Measurements from ENCODE around the gene MT1F. TPM values are rescaled to one million over a fixed set of nuclear protein-coding genes. Genes with fewer than 3 reads are reported as not detected.

MT1F gene
- total and polyA plus RNA-seq, 2 donors from 2014 or later, result 53.3 to 312 TPM

DNA sequence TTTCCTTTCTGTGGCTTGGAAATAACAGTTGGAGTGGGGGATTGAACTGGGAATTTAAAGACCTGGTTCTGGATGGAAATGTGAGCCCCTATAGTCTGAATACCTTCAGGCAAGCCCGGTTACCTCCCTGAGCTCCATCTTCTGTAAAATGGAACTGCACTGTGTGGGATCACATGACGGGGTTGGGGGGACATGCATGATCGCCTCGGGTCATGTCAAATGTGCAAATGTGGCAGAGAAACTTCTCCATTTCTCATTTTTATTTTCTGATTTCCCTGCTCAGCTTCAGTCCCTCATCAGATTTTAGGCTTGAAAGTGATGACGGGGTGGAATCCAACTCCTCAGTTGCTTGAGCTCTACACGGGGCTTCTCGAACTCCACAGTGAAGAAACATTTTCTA is 4.5 kb upstream of the MT1F start:
- Histone ChIP-seq H3K27me3 (ENCODE audit: control insufficient read depth, insufficient read depth, low read length) (peaks cover 2% of the 10 kb centered on the region), H3K4me3 (ENCODE audit: low read length in 3 of 3) (no peak overlapping the region), H3K27ac (ENCODE audit: low read depth in 2 of 2, low read length in 2 of 2) (no peak overlapping the region), H3K36me3 (ENCODE audit: control insufficient read depth in 2 of 3, insufficient read depth in 3 of 3, low read length in 3 of 3) (no peaks in the 10 kb centered on the region), H3K9ac (ENCODE audit: low read length in 3 of 3) (no peak overlapping the region), H3K9me3 (ENCODE audit: control insufficient read depth in 2 of 3, insufficient read depth in 1 of 3, low read length in 3 of 3) (no peaks in the 10 kb centered on the region), H3K4me1 (ENCODE audit: control insufficient read depth in 2 of 3, insufficient read depth in 2 of 3, low read depth in 1 of 3, low read length in 3 of 3) (peaks cover 0 to 3% (median under 1%) of the 10 kb centered on the region in 3 donors)
- DNase-seq (no peak), FAIRE-seq (no peak)
- intact Hi-C loops (cut with DNase I), result no loop called here
- TF ChIP-seq, protein P1, sequence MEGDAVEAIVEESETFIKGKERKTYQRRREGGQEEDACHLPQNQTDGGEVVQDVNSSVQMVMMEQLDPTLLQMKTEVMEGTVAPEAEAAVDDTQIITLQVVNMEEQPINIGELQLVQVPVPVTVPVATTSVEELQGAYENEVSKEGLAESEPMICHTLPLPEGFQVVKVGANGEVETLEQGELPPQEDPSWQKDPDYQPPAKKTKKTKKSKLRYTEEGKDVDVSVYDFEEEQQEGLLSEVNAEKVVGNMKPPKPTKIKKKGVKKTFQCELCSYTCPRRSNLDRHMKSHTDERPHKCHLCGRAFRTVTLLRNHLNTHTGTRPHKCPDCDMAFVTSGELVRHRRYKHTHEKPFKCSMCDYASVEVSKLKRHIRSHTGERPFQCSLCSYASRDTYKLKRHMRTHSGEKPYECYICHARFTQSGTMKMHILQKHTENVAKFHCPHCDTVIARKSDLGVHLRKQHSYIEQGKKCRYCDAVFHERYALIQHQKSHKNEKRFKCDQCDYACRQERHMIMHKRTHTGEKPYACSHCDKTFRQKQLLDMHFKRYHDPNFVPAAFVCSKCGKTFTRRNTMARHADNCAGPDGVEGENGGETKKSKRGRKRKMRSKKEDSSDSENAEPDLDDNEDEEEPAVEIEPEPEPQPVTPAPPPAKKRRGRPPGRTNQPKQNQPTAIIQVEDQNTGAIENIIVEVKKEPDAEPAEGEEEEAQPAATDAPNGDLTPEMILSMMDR (IDR thresholded peaks at IDR 0.05; ENCODE audit: borderline replicate concordance, extremely low read depth, insufficient read depth), result no peak

DNA sequence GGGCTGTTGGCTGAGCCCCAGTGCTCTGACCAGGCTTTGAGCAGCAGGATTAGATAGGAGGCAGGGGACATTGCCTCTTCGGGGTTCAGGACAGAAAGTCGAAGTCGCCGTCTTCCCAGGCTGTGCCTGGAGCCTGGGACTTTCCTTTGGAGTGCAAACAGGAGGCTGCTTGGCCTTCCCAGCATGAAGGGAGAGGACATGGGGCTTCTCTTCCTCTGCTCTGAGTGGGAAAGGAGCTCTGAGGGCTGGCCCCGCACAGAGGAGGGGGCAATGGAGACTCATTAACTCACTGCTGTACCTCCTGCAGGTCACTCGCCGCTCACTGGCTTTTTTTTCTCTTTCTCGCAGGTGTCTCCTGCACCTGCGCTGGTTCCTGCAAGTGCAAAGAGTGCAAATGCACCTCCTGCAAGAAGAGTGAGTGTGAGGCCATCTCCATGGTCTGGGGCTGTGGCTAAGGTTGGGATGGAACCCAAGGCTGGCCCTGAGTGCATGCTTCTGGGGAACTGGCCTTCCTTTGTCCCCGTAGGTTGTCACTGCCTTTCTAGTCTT is 642 bp downstream of the MT1F start:
- FAIRE-seq (no peak), DNase-seq (peak in 2 of 5 donors; percentile 52 to 89)
- TF ChIP-seq, protein P1 (IDR thresholded peaks at IDR 0.05; ENCODE audit: borderline replicate concordance, extremely low read depth, insufficient read depth), result no peak
- H3K4me3 ChIP-seq (ENCODE audit: low read length in 3 of 3), result peak overlapping the region; percentile 33 to 97 (median 87)
- H3K27me3 ChIP-seq (ENCODE audit: control insufficient read depth, insufficient read depth, low read length), result peaks cover 20% of the 10 kb centered on the region
- intact Hi-C loops (cut with DNase I), result no loop called here
- peak overlapping the region; percentile 6 to 66 (median 64) for H3K9ac ChIP-seq (ENCODE audit: low read length in 3 of 3)
- peaks cover 0 to 9% (median 5%) of the 10 kb centered on the region in 3 donors for H3K4me1 ChIP-seq (ENCODE audit: control insufficient read depth in 2 of 3, insufficient read depth in 2 of 3, low read depth in 1 of 3, low read length in 3 of 3)
- peak overlapping the region; percentile 40 to 47 for H3K27ac ChIP-seq (ENCODE audit: low read depth in 2 of 2, low read length in 2 of 2)
- no peaks in the 10 kb centered on the region for H3K9me3 ChIP-seq (ENCODE audit: control insufficient read depth in 2 of 3, insufficient read depth in 1 of 3, low read length in 3 of 3)
- H3K36me3 ChIP-seq (ENCODE audit: control insufficient read depth in 2 of 3, insufficient read depth in 3 of 3, low read length in 3 of 3), result no peaks in the 10 kb centered on the region

DNA sequence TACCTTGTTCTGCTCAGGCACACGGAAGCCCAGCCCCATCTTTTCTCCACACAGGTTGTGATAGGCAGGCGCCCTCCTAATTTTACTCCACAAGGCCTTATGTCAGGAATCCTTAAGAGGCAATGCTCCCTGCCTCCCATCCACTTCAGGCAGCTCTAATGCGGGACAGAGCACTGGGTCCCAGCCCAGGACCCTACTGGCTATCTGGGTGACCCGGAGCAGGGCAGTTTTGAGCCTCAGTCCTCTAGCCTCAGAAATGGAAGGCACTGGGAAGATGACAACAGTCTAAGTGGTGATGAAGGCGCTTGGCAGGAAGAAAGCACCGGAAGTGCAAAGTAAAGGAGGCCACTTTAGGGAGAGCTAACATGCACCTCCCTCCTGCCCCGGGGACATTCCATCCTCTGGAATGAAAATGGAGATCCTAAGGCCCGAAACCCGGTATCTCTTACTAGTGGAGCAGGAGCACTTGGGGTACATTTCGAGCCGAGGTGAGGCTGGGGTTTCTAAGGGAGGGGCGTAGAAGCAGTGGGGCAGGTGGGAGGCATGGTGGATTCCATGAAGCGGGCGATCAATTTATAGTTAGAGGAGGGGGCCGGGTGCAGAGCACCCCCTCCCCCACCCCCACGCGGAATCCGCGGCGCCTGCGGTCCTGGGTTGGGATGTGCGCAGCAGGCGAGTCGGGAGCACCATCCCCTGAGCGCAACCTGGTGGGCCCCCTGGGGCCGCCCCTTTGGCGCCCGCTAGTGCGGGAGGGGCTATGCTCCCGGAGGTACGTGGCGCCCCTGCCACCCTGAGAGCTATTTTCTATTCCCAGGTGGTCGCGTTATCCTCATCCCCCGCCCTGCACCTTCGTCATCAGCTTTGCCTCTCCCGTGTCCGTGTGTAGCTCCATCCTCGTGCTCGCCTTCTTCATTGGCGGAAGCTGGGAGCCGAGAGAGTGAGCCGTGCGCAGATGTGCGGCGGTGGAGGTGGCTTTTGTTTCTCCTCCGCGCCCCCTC is 4.9 kb downstream of the MT1F start:
- intact Hi-C loops (cut with DNase I), result no loop called here
- Histone ChIP-seq H3K27me3 (ENCODE audit: control insufficient read depth, insufficient read depth, low read length) (peaks cover 45% of the 10 kb centered on the region), H3K9ac (ENCODE audit: low read length in 3 of 3) (no peak overlapping the region), H3K36me3 (ENCODE audit: control insufficient read depth in 2 of 3, insufficient read depth in 3 of 3, low read length in 3 of 3) (no peaks in the 10 kb centered on the region), H3K4me3 (ENCODE audit: low read length in 3 of 3) (no peak overlapping the region), H3K4me1 (ENCODE audit: control insufficient read depth in 2 of 3, insufficient read depth in 2 of 3, low read depth in 1 of 3, low read length in 3 of 3) (peaks cover 0 to 9% (median 5%) of the 10 kb centered on the region in 3 donors), H3K9me3 (ENCODE audit: control insufficient read depth in 2 of 3, insufficient read depth in 1 of 3, low read length in 3 of 3) (no peaks in the 10 kb centered on the region), H3K27ac (ENCODE audit: low read depth in 2 of 2, low read length in 2 of 2) (no peak overlapping the region)
- DNase-seq (peak in 1 of 5 donors; percentile 40), FAIRE-seq (no peak)
- TF ChIP-seq, protein P1 (IDR thresholded peaks at IDR 0.05; ENCODE audit: borderline replicate concordance, extremely low read depth, insufficient read depth), result no peak
